Bronchial epithelial cell (primary cell): Measurements from ENCODE around the gene ZNF839. TPM values are rescaled to one million over a fixed set of nuclear protein-coding genes. Genes with fewer than 3 reads are reported as not detected.
A peak's percentile ranks its signal among the peaks of the same experiment; 100 is the strongest.

ENCODE experiments used
- DNase-seq: peaks from one replicate; pipeline ENCODE4 v3.0.0-alpha.2; 2010; ENCODE audit warnings: low read depth
- FAIRE-seq: peaks from 2 replicates; lab custom pipeline; 2011; peaks lifted over from hg19 to GRCh38; lab: Jason Lieb, UNC
- H3K27me3 ChIP-seq: 2 replicates; pipeline ENCODE4 v1.5.1; 2011; ENCODE audit warnings: low read length; ENCODE audit not compliant: control insufficient read depth, insufficient read depth
- H3K36me3 ChIP-seq: 2 replicates; pipeline ENCODE4 v1.5.1; 2011; ENCODE audit warnings: low read length; ENCODE audit not compliant: control insufficient read depth, insufficient read depth
- H3K4me3 ChIP-seq: 2 replicates; pipeline ENCODE4 v1.5.1; 2011; ENCODE audit warnings: mild to moderate bottlenecking, low read depth, low read length, control low read depth
- total RNA-seq: library from RNA; depleted of rRNA; stranded (reverse); fragments of >200 nt; gene quantifications from 2 replicates; pipeline ENCODE4 v1.2.1, GENCODE V29; 2014
- TF ChIP-seq, protein P1 (sequence below): IDR thresholded peaks from 2 replicates; pipeline ENCODE4 v1.5.1; 2011; ENCODE audit warnings: mild to moderate bottlenecking, moderate library complexity, low read length, control low read depth, inconsistent platforms; ENCODE audit not compliant: insufficient read depth, severe bottlenecking

Gene ZNF839
- total RNA-seq: 8.2 and 9.7 TPM in 2 replicates

DNA sequence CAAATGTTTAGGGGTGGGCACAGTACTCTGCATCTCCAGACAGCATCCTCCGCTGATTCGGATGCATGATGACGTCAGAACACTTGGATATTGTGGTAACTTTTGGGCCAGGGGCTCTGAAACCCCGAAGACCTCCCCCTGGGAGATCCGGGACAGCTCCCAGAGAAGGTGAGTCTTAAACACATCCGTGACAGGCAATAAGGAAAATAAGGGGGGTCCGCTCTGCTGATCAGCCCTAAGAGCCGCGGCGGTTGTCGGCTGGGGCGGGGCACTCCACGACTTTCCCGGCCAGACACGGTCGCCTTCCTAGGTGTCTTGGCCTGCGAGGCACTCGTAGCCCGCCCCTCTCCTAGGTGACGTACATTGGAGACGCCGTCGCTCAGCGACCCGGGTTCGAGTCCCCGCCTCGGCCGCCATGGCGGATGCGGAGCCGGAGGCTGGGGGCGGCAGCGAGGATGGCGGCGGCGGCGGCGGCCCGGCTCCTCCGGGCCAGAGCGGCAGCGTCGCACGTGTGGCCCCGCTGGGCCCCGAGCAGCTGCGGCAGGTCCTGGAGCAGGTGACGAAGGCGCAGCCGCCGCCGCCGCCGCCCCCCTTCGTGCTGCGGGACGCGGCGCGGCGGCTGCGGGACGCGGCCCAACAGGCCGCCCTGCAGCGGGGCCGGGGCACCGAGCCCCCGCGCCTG is at the start of gene ZNF839:
TSS of gene ZNF839 (plus strand) at position 396 of the 682 bp plus-strand sequence. CDS start at position 416, 20 bp downstream.
- TF ChIP-seq, protein P1, sequence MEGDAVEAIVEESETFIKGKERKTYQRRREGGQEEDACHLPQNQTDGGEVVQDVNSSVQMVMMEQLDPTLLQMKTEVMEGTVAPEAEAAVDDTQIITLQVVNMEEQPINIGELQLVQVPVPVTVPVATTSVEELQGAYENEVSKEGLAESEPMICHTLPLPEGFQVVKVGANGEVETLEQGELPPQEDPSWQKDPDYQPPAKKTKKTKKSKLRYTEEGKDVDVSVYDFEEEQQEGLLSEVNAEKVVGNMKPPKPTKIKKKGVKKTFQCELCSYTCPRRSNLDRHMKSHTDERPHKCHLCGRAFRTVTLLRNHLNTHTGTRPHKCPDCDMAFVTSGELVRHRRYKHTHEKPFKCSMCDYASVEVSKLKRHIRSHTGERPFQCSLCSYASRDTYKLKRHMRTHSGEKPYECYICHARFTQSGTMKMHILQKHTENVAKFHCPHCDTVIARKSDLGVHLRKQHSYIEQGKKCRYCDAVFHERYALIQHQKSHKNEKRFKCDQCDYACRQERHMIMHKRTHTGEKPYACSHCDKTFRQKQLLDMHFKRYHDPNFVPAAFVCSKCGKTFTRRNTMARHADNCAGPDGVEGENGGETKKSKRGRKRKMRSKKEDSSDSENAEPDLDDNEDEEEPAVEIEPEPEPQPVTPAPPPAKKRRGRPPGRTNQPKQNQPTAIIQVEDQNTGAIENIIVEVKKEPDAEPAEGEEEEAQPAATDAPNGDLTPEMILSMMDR: no peak

DNA sequence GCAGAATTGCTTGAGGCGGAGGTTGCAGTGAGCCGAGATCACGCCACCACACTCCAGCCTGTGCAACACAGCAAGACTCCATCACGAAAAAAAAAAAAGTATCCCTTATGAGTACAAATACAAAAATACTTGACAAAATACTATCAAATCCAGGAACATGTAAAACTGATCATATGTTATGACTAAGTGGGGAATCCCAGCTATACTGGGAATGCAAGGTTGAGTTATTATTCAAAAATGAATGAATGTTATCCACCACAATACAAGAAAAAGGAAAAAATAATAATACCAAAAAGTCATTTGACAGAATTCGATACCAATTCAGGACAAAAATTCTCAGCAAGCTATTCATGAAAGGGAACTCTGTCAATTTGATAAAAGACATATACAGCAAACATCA is 47.2 kb upstream of the ZNF839 start:
- H3K4me3 ChIP-seq: no peak overlapping the region
- TF ChIP-seq, protein P1: no peak
- FAIRE-seq: no peak
- H3K36me3 ChIP-seq: no peaks in the 10 kb centered on the region
- peak; percentile 40 for DNase-seq
- no peaks in the 10 kb centered on the region for H3K27me3 ChIP-seq

More for the DNA sequence above, at the start of gene ZNF839:
- Histone ChIP-seq H3K36me3 (no peaks in the 10 kb centered on the region), H3K4me3 (peak within 1 kb of the TSS; percentile 74), H3K27me3 (no peaks in the 10 kb centered on the region)
- DNase-seq: peak; percentile 70
- FAIRE-seq: no peak

DNA sequence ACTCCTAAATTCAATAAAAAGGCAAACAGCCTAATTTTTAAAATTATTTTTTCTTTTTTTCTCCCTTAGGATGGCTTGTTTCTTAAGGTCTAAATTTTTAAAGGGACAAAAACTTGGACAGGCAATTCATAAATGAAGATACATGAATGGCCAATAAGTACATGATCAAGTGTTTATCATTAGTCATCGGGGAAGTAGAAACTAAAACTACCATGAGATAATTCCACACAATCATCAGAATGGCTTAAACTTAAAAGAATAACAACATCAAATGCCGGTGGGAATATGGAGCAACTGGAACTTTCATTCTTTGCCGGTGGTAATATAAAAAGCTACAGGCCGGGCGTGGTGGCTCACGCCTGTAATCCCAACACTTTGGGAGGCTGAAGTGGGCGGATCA is 43.7 kb upstream of the ZNF839 start:
- no peaks in the 10 kb centered on the region for H3K27me3 ChIP-seq
- DNase-seq (peak; percentile 59), FAIRE-seq (no peak)
- TF ChIP-seq, protein P1: no peak
- H3K36me3 ChIP-seq: no peaks in the 10 kb centered on the region
- H3K4me3 ChIP-seq: no peak overlapping the region

DNA sequence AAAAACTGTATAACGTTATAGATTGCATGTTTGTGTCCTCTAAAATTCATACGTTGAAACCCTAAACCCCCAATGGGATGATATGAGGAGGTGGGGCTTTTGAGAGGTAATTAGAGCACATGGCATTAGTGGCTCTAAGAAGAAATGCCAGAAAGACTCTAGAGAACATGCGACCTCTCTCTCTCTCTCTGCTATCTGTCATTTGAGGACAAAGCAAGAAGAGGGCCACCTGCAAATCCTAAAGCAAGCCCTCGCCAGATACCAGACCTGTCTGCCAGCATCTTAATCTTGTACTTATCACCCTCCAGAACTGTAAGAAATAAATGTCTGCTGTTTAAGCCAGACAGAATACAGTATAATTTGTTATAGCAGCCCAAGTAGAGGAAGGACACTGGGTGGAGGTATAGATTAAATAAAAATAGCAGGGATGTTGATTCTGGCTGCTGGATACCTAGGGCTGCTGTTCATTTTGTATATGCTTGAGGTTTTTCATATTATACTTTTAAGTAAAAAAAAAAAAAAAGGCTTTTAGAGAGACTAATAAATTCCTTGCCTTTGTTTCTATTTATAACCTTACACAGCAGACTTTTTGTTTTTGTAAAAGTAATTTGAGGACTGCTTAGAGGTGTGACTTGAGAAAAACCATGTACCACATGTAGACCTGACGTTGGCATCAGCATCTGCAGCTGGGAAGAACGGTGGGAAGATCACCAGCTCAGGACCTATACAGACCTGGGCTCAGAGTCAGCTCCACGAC is 41.5 kb upstream of the ZNF839 start:
- Histone ChIP-seq H3K27me3 (no peaks in the 10 kb centered on the region), H3K4me3 (no peak overlapping the region), H3K36me3 (no peaks in the 10 kb centered on the region)
- DNase-seq (no peak), FAIRE-seq (no peak)
- TF ChIP-seq, protein P1: no peak

DNA sequence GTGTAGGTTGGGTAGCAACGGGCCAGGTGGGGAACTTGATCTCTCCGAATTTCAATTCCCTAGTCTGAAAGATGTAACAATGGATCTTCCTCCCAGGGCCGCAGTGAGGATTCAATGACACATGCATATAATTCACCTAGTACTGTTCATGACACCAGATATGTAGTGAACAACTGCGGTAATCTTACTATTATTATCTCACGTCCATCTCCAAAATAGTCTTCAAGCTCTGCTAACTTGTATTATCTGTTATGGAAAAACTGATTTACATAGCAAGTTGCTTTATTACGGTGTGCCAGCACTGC is 41.0 kb upstream of the ZNF839 start:
- Histone ChIP-seq H3K36me3 (no peaks in the 10 kb centered on the region), H3K27me3 (no peaks in the 10 kb centered on the region), H3K4me3 (no peak overlapping the region)
- TF ChIP-seq, protein P1: no peak
- no peak for DNase-seq
- FAIRE-seq: no peak
